Left colon (tissue), 2 donors: ENCODE measurements around the gene DMC1. TPM values are rescaled to one million over a fixed set of nuclear protein-coding genes. Genes with fewer than 3 reads are reported as not detected.

ENCODE experiments used
- ATAC-seq: fragments of 200-7000 bp; cut with Tn5 transposase; one replicate; pipeline ENCODE4 v1.9.1; 2020; ENCODE audit warnings: mild to moderate bottlenecking, moderate library complexity
- DNase-seq, 2 donors: peaks; one replicate each; pipeline ENCODE4 v3.0.0-alpha.2; 2020
- intact Hi-C, 2 donors: fragments of 100-400 bp; cut with DNase I in 1 of 2; cut with micrococcal nuclease in 1 of 2; formaldehyde crosslinking; loops; one replicate each; pipeline versions ENCODE4 v1.11.2 to v1.14.0; 2022; cut with DNase I, micrococcal nuclease
- total RNA-seq, 2 donors: library from RNA; stranded (reverse); fragmentation: NEBNext Ultra II Directional; extraction: Animal tissue kit (Norgen Biotek cat#: 25700); gene quantifications; one replicate each; pipeline ENCODE4 v1.2.1, GENCODE V29; 2021
- donor health status: DM: no; HTN: no; CAD: no.
- donor health status: DM: yes; HTN: yes; CAD: no.

DMC1 gene
- total RNA-seq, 2 donors from 2014 or later, result 0.87 to 1.2 TPM

DNA sequence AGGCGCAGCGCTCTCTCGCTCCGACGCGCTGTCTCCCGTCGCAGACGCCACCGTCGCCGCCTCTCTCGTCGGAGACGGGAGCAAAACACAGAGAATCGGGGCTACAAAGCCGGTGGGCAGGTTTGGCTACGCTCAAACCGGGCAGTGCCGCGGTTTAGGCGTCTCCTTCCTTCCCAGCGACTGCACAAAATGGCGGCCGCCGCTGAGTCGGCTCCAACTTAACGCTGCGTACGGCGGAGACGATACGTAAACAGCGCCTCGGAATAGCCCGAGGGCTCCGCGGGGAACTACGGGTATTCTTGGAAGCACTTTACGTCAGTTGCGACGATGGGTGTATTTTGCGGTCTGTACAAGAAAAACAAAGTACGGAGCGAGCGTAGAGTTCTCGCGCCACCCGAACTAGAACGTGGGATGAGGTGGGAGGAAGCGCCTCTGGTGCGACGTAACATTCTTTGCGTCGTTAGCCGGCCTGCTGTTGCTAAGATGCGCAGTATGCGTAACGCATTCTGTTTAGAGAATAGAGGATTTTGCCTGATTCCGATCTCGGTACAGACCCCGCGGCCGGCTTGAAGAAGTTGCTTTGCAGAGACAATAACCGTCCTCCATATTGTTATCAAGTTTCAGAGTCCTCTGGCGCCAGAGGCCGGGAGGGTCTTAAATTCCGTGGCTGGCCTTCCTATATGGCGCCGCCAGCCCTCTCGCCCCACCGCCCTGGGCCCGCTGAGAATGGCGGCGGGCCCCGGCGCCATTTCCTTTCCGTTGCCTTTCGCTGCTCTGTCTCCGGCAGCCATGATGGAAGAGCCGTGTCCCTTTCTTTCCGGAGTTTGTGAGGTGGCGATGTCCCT is 63.6 kb downstream of the DMC1 start, which contains the start of gene DDX17:
TSS of gene DDX17 (minus strand) at position 194 of the 845 bp plus-strand sequence.
- intact Hi-C loops, result no loop called here

DNA sequence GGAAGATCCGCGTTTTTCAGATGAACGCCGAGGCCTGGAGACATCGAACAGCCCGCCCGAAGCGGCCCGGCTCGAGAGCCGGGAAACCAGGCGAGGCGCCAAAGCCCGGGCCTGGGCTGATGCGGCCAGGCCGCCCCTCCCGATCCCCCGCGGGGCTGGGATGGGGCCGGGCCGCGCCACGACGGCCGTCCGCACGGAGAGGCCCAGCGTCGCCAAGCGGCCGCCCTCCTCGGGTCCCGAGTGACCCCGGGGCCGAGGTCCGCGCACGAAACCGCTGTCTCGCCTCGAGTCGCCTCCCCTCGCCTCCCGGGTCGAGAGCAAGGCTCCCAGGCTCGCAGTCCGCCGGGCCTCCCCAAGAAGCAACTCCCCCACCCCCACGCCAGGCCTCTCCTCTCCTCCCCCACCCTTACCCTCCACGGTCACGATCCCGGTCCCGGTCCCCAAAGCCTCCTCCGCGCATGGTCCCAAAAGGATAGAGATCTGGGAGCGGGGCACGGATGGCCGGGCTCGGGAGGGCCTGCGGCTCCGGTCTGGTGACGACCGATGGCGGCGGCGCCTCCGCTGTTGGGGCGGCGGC is 64.4 kb downstream of the DMC1 start:
- peak; percentile 72 for ATAC-seq
- intact Hi-C loops, result no loop called here
- peak; percentile 66 to 78 for DNase-seq

More for the DNA sequence above, 63.6 kb downstream of the DMC1 start, which contains the start of gene DDX17:
- DNase-seq (peak; percentile 93 to 94), ATAC-seq (peak; percentile 84)

DNA sequence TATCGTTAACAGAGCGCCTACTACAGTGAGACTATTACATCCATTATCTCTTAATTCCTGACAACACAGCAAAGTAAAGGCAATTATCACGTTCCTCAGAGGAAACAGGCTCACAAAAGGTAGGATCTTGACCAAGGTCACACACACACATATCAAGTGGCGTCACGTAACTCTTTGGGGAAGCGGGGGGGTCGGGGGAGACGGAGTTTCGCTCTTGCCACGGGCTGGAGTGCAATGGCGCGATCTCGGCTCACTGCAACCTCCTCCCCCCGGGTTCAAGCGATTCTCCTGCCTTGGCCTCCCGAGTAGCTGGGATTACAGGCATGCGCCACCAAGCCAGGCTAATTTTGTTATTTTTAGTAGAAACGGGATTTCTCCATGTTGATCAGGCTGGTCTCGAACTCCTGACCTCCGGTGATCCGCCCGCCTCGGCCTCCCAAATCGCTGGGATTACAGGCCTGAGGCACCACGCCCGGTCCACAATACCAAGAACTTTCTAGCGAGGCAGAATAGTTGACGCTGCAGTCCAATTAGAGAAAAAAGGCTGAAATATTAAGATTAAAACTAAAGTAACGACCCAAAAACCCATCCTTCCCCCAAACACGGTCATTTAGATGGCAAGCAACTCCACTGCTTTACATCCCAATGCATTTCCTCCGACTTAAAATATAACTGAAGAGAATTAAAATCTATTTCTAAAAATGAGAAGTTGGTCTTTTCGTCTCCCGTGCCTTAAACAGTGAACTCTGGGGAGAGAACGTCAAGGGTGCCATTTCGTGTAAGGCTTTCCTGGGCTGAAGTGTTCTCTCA is 65.0 kb downstream of the DMC1 start:
- DNase-seq (peak; percentile 63 to 70), ATAC-seq (peak; percentile 25)
- intact Hi-C loops, result no loop called here

DNA sequence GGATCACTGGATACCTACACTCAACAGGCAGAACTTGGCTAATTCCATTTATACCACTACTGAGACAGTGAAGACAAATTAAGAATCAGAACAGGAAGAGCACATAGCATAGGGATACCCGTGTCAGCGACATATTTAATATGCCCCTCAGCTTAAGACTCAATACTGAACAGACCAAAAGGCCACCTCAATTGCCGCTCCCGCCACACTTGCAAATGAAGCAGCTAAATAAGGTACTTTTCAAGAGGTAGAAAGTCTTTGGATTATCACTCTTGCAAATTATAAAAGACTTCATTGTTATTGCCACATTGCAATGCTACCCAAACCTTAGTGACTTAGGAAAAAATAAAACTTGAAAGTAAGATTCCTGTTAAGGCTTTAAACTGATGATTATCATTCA is 67.0 kb downstream of the DMC1 start:
- ATAC-seq, result no peak
- no peak for DNase-seq
- intact Hi-C loops, result no loop called here

DNA sequence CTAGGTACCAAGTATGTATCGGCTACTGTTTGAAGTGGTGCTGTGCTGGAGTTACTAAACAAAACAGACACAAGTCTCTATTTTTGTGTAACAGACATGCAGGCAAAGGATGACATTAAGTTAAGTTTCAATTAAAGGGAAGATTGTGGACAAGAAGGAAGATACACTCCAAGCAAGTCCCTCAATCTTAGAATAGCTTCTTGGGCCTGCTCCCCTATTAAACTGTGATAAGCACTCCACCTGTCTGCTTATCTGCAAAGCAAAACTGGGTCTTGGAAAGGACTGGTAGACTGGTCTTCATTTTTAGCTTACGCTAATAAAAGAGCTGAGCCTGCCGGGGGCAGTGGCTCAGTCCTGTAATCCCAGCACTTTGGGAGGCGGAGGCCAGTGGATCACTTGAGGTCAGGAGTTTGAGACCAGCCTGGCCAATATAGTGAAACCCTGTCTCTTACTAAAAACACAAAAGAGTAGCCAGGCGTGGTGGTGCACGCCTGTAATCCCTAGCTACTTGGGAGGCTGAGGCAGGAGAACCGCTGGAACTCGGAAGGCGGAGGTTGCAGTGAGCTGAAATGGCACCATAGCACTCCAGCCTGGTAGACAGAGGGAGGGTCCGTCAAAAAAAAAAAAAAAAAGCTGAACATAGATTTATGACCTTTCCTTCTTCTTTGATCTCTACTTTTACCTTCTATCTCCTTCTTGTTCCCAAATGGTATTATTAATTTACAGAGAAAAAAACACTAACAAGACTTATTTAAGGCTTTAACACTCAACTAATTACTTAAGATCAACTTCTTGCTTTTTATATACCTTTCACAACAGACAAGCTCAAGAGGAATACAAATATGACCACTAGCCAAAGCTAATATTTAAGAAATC is 67.9 kb downstream of the DMC1 start:
- intact Hi-C loops, result no loop called here
- DNase-seq (no peak), ATAC-seq (no peak)

DNA sequence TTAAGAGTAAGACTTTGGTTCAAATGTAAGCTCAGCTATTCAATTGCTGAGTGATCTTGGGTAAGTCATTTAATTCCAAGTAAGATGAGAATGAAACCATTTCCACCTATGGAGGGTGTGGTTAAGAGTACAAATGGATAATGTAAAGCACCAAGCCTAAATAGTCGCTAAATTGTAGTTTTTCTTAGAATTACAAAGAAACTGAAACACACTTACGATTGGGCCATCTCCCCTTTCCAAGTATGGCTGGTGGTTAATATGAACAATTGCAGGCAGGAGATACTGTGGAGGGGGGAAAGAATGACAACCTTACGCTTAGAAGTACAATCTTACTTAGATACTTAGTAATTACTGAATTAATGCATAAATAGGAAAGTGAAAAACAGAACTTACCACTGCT is 72.1 kb downstream of the DMC1 start:
- no peak for ATAC-seq
- no peak for DNase-seq
- intact Hi-C loops, result no loop called here

DNA sequence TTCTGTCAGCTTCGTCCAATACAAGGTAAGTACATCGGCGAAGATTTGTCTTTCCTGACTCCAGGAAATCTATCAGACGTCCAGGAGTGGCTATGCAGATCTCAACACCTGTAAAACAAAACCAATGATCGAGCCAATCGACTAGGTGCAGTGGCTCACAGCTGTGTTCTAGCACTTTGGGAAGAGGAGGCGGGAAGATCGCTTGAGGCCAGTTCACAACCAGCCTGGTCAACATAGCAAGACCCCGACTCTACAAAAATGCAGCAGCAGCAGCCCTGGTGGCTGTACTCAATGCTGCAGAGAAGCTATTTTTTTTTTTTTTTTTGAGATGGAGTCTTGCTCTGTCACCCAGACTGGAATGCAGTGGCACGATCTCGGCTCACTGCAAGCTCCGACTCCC is 75.0 kb downstream of the DMC1 start:
- ATAC-seq (no peak), DNase-seq (no peak)
- intact Hi-C loops, result no loop called here

DNA sequence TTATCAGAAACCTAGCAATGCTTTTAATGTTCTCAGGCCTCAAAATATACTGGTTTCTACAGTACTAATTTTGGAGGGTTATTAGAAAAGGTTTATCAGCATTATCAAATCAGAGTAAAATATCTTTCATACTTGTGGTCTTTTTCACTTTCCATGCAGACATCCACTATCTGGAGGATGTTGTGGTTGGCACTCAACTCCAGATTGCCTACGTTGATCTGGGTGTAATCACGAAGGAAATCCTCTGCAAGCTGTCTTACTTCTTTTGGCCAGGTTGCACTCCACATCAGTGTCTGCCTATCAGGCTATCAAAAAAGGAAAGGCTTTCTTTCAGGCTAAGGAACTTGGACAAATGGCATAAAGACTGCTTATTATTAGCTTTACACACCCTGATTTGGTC is 75.5 kb downstream of the DMC1 start:
- no peak for ATAC-seq
- intact Hi-C loops, result no loop called here
- no peak for DNase-seq

DNA sequence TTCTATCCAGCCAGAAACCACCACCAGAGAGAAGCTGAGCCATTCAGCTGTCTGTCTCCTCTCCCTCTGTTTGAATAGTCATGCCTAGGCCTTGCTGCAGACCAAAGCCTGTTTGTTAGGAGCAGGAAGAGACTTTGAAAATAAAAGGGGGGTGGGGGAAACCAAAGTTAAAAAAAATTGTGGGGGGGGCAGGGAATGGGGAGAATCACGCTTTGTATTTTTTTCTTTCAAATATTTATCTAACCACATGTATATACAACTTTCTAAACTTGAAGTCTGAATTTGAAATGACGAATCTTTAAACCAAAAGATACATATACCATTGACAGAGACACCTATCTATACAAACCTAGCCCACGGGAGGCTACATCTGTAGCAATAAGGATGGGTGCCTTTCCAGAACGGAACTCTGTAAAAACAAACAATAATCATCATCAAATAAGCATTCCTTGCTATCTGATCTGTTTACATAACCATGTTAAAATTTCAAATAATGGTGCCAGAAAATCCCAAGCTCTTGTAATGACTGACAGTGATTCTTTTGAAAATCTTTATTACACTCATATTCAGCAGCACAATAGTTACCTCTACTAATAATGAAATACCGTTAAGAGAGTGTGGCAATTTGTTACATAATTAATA is 78.2 kb downstream of the DMC1 start:
- no peak for DNase-seq
- ATAC-seq, result no peak
- intact Hi-C loops, result no loop called here

DNA sequence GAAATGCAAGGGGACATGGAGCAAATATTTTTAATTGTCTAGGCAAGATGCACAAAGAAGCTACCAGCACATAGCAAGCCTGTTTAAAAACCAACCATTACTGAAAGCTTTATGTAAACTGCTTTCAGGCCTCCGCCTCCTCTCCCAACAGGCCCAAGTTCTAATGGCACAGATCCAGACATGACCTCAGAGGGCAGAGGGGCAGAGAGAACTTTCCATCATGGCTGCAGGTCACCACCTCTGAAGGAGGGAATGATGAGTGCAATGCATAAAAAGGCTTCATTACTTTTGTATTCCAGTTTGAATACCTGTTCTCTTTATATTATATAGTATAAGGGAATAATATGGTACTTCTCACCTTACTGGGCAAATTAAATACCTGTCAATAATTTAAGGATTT is 79.1 kb downstream of the DMC1 start:
- peak; percentile 91 for ATAC-seq
- intact Hi-C loops, result no loop called here
- peak; percentile 62 to 74 for DNase-seq

DNA sequence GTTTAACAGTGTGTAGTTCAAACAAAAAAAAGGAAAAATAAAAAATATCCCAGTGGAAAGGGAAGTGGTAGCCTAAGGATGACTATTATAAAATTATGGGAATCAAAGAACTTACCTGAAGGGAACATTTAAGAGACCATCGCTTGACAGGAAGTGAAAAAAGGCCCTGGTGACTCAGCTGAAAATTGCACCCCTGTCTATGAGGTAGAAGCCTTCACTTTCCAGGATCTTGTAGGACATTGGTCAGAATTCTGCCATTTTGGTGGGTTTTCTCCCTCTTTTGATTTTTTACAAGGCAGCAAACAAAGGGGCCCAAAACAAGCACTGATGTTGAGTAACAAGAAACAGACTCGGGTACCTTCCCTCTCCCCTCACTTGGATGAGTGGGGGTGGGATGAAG is 79.5 kb downstream of the DMC1 start:
- ATAC-seq (peak; percentile 5), DNase-seq (no peak)
- intact Hi-C loops, result no loop called here

DNA sequence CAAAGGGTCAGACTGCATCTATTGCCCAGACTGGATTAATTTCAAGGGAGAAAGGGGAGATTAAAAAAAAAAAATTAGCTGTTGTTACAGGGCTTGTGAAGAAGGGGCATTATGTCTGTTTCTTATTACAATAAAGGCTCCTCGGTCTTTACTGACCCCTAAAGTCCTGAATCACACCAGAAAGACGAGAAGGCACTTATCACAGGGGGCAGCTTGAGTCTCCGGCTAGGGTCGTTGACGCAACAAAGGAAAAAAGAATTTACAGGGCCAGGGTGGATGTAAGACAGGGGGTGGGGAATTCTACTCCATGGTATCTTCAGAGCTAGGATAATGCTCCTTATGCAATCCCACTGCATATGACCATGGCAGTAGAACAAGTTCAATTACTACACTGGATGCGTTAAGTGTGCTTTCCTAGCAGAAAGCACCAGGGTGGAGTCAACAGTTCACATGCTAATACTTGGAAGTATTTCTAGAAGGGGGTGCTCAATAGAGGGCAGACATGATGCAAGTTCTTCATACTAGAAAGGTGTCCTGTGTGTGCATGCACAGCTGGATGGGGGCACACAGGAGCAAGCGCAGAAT is 80.3 kb downstream of the DMC1 start:
- intact Hi-C loops, result no loop called here
- DNase-seq, result no peak
- ATAC-seq, result no peak

DNA sequence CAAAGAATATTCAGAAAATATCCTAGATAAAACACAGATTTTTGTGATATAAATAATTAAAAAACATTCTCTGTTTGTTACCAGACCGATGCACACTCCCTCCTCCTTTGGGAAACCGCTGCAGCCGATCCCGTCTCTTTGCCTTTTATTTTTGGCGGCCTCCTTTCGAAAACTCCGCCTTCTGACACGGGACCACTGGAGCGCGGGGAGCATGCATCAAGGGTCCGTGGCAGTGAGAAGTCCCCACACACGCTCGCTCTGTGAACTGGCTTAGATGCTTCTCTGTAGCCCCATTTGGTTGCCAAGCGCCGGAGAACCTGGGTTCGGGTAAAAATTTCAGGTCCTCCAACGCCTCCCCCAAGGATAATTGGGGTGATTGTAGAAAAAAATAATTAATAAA is 80.8 kb downstream of the DMC1 start:
- intact Hi-C loops, result no loop called here
- ATAC-seq (no peak), DNase-seq (no peak)

DNA sequence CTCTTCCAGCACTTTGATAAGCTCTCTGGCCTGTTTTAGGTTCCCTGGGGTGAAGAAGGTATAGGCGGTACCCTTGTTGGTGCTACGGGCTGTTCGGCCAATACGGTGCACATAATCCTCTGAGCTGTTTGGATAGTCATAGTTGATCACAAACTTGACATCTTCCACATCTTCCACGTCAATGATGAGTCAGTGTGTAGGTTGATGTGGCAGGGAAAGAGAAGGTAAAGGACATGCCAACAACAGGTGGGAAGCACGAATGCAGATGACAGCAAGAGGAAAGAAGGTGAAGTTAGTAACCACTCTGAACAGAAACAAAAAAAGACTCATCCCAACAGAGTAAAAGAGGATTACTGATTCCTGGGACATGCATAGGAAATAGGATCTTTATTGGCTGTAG is 82.0 kb downstream of the DMC1 start:
- no peak for ATAC-seq
- no peak for DNase-seq
- intact Hi-C loops, result no loop called here

DNA sequence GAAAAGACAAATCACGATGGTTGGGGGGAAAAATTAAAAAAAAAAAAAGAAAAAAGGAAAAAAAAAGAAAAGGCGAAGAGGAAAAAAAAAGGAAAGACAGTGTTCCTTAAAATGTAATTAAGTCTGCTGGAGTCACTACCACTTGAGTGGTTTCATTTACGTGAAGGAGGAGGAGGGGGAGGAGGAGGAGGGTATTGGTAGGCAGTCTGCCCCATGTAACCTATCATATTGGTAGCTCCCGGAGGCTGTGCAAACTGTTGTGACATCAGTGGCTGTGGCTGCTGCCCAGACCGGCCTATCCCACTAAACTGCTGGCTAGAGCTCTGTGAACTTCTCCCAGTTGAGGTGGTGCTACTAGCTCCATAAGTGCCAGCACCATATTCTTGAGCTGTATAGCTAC is 84.2 kb downstream of the DMC1 start:
- ATAC-seq, result no peak
- intact Hi-C loops, result no loop called here

DNA sequence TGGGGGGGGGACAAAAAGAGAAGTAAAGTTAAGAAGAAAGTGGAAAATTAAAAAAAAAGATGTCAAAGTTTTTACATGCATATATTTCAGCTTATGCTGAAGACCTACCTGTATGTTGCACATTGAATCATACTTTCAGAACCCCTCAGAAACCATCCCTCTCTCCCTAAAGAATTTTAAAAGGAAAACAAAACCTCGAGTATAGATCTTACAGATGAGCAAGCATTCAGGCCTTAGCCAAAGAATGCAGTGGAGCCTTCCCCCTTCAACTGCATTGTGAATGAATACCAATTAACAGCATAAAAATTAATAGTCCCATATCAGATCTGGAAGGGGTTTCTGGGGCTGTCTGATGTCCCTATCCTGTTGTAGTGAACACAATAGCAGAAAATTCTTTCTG is 85.7 kb downstream of the DMC1 start:
- DNase-seq (no peak), ATAC-seq (no peak)
- intact Hi-C loops, result no loop called here

More for the DNA sequence above, 84.2 kb downstream of the DMC1 start:
- no peak for DNase-seq

DNA sequence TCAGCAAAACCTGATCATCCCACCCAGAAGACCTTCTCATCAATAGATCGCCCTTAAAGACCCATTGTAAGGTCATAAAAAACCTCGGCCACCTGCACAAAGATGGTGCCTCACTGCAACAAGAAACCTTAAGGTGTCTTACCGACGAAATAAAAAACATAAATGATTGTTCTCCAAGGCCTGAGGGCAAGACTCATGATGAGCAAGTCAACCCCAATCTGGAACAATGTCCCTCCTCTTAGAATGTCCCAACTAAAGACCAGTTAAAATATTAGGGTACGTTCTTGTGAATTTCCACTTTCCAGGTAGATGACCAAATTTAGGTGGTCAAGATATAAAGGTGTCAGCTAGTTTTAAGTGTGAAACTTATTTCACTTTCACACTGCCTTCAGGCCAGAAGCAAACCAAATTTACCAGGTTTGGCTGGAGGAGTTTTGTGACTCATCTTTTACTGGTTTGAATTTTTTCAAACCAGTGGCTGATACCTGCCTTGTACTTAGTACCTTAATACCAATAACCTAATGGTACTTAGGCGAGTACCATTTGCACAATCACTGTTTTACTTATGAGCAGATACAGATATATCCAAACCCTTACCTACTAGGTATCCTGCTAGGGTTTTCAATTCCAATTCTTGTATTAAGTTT is 87.2 kb downstream of the DMC1 start:
- DNase-seq, result no peak
- intact Hi-C loops, result no loop called here
- ATAC-seq, result no peak
